Thyroid gland (tissue), 4 donors: Measurements from ENCODE around the gene GPC6.

Experiments
- POLR2A ChIP-seq, 2 donors: fragments of 450-650 bp; IDR thresholded peaks; one replicate each; pipeline ENCODE4 v1.6.1; 2017; ENCODE audit warnings: antibody characterized with exemption in 2 of 2, mild to moderate bottlenecking in 2 of 2, moderate library complexity in 1 of 2
- TF ChIP-seq, protein P1 (sequence below), 6 experiments: fragments of 200-600 bp in 3 of 6; fragments of 450-650 bp in 3 of 6; sonication (generic) in 3 of 6; IDR thresholded peaks; one replicate each; pipeline ENCODE4 v1.5.1; 2016 to 2019; ENCODE audit warnings: antibody characterized with exemption in 6 of 6, mild to moderate bottlenecking in 2 of 6, inconsistent platforms in 1 of 6, moderate library complexity in 1 of 6

DNA sequence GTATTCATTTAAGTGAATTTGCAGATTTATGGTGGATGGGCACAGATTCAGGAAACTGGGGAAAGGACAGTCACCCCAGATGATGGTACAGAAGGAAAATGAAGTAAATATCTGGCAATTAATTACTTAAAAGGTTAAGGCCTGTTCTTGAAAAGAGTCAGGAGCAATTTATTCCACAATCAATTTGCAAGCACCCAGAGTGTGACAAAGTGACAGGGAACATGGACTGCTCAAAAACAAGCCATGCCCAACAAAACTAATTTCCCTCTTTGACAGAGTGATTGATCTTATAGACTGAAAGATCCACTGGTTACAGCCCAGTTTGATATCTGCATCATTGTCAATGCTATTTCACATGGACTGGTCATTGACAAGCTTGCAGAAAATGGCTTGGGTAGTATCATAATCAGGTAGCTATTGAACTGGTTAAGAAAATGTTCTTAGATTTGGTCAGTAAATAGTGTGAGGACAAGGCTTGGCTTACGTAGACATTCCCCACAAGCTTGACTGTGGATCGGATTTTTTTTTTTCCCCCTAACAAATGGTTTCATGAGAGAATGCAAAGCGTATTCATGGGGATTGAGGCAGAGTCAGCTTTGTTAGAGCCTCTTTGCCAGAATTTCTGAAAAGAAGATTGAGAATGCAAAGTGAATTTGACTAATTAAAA is 584.6 kb downstream of the GPC6 start:
- TF ChIP-seq, protein P1, sequence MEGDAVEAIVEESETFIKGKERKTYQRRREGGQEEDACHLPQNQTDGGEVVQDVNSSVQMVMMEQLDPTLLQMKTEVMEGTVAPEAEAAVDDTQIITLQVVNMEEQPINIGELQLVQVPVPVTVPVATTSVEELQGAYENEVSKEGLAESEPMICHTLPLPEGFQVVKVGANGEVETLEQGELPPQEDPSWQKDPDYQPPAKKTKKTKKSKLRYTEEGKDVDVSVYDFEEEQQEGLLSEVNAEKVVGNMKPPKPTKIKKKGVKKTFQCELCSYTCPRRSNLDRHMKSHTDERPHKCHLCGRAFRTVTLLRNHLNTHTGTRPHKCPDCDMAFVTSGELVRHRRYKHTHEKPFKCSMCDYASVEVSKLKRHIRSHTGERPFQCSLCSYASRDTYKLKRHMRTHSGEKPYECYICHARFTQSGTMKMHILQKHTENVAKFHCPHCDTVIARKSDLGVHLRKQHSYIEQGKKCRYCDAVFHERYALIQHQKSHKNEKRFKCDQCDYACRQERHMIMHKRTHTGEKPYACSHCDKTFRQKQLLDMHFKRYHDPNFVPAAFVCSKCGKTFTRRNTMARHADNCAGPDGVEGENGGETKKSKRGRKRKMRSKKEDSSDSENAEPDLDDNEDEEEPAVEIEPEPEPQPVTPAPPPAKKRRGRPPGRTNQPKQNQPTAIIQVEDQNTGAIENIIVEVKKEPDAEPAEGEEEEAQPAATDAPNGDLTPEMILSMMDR (IDR thresholded peaks at IDR 0.05): no peak
- TF ChIP-seq POLR2A (IDR thresholded peaks at IDR 0.05): no peak
